HUDEP-2 (cell line): ENCODE data around the gene CXCR5.
A peak's percentile ranks its signal among the peaks of the same experiment; 100 is the strongest.

Experiments used
- DNase-seq, 76 experiments: peaks; one replicate each; lab custom pipeline; 2025; ENCODE audit not compliant: unreplicated experiment in 76 of 76; lab: John Stamatoyannopoulos, UW

Gene CXCR5

DNA sequence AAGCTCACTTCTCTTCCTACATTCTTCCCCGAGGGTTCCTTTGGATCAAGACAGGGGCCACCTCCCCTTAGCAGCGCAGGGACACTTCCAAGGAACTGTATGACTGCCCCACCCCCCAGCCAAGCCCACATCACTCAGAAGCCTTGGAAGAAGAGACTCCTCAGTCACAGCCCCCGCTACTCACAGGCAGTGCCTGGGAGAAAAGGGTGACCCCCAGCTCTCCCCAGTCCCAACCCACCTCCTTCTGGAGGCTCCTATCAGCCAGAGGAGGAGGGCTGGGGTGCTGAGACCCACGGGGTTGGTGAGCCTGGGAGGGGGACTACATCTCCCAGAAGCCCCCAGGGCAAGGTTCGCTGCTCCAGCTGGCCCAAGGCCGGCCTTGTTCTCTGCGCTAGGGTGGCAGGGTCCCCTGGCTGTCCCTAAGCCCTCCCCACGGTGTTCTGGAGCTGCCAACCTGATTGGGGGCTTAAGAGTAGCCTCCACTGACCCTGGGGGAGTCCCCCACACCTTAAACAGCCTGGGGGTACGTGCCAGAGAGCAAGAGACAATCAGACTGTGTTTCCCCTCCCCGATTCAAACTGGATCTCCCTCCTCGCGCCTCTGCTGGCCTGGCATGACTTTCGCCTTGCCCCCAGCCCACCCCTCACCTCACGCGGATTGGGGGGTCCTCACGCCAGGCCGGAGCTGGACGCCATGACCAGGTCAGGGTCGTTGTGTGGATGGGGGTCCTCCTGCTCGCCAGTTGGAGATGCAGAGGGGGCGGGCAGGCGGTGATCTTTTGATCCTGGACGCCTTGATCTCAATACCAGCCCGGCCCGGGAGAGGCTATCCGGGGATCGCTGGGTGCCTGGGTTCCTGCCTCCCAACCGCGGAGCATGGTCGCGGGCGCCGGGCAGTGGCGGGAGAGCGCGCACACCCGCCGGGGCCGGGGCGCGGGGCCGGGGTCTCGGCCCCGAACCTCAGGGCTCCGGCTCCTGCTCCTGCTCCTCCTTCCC, 41.2 kb downstream of the CXCR5 start:
- DNase-seq: peak in 6 of 76 experiments; percentile 11 to 31 (median 16)

DNA sequence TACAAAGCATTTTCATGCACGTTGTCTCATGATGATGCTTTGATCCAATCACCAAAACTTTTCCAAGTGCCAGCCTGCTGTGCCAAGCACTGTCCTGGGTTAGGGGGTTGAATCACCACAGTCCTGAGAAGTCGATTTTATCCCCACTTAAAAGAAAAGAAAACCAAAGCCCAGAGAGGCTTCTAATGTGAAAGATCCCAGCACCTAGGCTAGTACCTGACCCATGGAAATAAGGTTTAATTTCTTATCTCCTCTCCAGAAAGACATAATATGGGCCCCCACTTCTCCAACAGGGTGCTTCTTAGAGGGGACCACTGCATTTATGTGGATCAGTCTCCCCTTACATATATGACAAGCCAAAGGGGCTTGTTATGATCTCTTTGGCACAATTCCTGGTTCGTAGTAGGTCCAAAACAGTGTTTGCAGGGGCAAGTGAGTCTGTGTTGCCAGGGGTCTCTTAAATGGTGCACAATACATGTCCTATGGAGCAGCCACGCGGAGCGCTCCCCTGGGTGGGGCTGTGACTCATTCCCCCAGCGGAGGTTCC, 43.9 kb downstream of the CXCR5 start:
- no peak for DNase-seq

DNA sequence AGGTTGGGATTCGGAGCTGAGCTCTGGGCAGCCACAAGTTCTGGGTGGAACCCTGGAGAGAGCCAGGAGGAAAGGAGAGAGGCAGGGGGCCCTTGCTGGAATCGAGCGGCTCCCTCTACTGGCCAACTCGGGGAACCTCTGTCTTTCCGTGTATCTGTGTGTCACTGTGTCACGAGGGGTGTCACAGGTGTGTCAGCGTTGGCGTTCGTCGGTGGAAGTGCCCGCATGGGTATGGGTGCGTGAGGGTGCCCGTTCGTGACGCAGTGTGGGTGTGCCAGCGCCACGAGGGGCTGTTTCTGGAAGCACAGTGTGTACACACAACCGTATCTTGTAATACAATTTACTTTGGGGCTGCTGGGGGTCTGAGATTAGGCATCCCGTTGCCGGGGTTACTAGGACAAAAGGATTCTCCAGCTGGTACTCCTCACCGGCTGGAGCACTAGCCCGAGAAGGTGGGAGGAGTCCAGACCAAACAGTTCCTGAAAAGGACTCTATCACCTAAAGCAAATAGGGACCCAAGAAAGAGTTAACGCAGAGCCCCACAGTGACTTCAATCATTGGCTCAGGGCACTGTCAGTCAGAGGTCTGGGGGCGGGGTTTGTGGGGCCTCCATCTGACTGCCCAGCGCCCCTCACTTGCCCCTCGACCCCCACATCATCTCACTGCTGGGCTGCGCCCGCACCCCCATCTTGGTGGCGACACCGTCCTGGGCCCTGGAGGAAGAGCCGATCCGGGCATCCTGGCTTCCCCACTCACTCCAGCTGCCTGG, 44.6 kb downstream of the CXCR5 start:
- peak in 75 of 76 experiments; percentile 26 to 90 (median 76) for DNase-seq

DNA sequence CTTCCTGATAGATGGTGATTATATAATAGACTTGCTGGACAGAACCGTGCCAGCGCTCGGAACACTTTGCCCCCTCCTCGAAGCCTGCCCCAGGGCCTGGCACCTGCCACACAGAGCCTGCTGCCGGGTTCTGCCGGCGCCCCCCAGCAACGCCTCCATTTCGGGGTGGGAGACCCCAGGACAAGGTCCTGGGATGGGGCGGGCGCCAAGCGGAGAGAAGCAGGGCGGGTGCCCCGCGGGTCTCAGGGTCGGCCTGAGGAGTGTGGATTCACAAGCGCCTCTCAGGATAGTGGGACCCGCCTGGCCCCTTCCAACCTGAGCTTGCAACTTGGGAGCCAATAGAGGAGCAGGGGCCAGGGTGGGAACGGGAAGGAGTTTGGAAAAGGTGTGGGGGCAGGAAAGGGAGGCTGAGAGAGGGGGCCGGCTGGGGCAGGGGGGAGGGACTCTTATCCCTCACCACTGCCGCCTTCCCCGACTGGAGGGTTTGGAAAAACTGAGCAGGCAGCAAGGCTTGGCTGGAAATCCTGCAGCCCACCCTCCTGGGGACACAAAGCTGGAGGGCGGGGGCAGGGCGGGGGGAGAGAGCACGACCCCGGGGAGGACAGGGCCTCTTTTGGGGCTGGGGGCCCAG, 45.3 kb downstream of the CXCR5 start:
- peak in 28 of 76 experiments; percentile 13 to 73 (median 35) for DNase-seq

DNA sequence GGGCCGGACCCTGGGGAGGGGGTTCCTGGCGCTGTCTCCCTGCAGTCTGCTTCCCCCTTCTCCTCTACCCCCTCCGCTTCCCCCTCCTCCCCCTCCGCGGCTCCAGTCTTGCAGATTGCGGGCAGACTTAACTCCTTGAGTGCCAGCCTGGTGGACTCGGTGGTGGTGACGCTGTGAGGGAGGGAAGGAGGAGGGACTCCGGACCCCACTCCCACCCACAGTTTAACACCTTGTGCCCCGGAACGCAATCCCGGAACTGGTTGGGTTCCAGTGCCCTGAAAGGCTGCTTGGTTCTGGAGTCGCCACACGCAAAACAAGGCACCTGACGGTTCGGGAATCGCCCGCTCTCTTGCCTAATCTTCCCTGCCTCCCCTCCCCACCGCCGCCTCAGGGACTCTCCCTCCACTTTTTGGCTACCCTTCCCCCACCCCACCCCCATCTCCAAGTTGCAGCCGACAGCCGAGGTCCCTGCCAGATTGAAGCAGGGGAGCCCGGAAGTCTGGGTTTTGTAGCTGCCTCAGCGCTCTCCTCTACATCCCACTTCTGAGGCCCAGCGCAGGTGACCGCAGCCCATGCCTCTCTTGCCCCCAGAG, 45.9 kb downstream of the CXCR5 start:
- DNase-seq: peak in 23 of 76 experiments; percentile 12 to 46 (median 27)

DNA sequence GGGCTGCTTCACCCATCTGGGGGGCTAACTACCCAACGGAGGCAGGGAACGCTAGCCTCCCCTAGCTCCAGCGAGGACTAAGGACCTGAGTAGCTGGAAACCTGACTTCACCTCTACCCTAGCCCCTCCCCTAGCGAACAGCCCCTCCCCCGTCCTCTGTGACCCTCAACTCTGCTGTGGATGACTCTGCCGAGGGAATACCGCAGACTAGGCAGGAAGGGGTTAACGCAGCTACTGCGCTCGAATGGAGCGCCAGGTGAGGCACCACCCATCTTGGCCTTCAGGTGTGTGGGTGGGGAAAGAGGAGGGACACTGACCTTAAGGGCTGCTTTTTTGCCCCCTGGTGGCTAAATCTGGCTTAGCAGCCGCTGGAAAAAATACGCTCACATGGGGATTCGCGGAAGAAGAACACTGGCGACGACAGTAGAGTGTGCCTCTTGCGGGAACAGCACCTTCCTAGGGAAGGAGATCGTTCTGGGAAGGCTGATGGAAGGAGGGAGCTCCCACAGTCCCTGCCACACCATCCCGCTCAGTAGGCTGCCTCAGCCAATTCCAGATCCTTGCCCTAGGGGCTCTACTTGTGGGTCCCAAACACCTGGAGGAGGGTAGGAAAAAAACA, 46.5 kb downstream of the CXCR5 start:
- peak in 63 of 76 experiments; percentile 7 to 79 (median 51) for DNase-seq

DNA sequence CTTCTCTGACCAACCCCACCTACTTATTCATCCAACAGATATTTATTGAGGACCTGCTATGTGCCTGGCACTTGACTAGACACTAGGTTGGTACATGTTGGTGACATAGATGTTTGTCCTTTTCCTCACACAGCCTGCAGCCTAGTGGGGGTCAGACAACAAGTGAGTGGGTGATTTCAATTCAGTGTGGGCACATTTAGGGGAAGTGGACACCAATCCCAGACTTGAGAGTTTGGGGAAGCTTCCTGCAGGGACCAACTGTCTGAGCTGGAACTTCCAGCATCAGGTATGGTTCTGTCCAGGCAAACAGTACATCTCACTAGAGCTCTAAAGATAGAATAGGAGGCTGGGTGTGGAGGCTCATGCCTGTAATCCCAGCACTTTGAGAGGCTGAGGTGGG, 47.9 kb downstream of the CXCR5 start:
- DNase-seq: no peak

DNA sequence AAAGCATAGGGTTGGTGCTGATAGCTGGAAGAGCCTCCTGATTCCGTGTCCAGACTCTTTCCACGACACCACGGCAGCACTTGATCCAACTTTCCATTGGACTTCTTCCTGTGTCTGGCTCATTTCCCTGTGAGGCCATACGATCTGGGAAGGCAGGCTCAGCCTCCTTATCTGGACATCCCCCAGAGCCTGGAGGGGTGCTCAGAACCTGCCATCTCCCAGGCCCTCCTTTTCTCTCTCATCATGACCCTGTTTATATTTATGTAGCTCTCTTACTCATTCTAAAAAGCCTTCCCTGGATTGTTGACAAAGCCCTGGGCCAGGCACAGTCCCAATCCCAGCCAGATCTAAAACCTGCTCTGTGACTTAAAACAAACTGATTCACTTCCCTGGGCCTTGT, 49.8 kb downstream of the CXCR5 start:
- no peak for DNase-seq

DNA sequence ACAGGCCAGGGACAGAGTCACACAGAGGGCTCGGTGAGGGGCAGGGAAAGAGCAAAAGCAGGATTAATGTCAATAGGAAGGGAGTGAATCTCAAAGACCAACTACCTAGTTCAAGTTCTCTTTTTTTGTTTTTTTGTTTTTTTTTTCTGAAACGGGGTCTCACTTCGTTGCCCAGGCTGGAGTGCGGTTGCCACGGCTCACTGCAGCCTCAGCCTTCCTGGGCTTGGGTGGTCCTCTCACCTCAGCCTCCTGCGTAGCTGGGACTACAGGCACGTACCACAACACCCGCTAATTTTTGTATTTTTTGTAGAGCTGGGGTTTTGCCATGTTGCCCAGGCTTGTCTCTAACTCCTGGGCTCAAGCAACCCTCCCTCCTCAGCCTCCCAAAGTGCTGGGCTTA, 51.7 kb downstream of the CXCR5 start:
- no peak for DNase-seq

DNA sequence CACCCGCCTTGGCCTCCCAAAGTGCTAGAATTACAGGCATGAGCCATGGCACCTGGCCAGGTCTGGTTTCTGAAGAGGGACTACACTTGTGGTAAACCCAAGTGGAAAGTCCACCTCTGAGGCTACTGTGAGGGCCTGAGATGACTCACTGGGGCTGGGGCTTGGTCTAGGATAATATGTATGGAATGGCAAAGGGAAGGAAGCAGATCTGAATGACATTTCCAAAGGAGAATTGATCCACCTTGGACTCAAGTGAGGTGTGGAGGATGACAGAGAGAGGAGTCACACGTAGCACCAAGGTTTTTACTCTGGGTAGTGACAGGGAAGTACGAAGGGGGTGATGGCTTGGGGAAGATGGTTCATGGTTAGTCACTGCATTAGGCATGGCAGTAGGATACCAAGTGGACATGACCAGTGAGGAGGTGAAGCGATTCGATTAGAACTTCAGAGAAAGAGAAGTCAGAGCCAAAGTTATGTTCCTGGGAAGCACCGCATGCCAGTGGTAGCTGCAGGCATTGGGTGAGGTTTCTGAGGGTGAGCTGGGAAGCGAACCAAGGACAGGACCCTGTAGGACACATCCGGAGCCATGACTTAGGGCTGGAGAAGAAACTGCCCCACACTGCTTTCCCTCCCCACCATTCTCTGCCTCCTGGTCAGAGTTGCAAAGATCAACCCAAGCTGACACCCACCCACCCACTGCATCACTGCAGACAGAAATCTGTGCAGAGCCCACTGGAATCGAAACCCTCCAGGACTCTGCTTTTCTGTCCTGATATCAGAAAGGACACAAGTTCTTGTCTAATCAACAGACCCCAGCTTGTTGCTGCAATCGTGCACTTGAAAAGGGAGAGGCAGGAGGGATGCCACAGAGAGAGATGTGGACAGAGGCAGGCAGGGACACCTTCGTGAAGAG, 55.1 kb downstream of the CXCR5 start:
- DNase-seq: no peak

DNA sequence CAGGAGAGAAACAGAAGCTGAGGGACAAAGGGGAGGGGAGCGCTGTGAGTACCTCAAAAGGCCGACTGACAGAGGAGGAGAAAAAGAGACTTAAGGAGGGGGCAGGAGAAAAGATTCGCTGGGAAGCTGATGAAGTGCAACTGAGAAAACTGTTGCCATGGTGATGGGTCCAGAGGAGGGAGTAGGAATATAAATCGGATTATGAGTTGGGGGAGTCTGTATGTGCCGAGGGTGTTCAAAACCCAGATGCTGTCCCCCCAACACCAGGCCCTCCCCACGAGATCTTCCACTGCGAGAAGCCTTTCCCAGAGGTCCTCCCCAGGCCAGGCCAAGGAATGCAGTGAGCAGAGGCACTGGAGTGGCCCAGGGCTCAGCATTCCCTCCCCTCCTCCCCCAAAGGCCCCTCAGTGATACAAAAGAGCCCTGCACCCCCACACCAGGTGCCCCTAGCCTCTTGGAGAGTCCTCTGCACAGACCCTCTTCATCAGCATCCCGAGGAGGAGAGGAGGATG, 55.8 kb downstream of the CXCR5 start:
- no peak for DNase-seq

DNA sequence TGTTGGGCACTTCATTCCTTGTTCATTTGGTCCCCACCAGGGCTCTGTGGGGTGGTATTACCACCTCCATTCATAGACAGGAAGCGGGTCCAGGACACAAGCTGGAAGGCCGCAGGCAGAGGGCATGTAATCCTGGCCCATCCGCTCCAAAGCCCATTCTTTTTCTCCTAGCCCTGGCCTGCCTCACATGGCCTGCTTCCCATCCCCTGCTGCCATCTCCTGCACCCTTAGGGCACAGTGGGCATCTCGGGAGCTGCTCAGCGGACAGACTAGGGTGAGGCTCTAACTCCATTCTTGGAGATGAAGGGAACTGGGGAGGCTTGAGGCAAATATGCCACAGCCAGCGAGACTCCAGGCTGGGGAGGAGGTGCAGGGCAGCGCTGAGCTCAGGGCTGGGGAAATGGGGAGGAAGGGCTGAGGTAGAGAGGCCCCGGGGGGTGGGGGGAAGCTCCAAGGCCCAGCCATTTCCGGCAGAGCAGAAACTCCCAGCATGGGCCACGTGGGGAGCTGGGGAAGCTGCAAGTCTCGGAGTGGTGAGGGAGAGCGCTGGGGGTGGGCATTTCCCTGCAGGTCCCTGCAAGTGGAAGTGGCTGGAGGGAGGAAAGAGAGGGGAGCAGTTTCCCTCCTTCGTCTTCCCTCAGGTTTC, 56.4 kb downstream of the CXCR5 start:
- no peak for DNase-seq

DNA sequence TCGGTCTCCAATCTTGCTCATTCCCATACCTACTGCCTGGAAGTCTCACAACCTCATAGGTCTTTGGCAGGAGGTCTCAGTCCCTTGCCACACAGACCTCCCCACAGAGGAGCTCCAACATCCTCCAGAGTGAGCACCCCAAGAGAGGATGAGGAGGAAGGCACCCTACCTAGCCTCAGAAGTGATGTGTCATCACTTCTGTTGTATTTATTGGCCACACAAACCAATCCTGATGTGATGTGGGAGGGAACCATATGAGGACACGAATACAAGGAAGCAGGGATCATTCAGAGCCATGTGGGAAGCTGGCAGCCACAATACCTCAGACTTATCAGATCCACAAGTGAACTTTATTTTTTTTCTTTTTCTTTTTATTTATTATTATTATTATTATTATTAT, 63.4 kb downstream of the CXCR5 start:
- no peak for DNase-seq
